Left ventricle myocardium superior (tissue), 1 donor: Measurements from ENCODE around the gene FAM13A. TPM values are rescaled to one million over a fixed set of nuclear protein-coding genes. Genes with fewer than 3 reads are reported as not detected.

Experiments
- ATAC-seq: fragments of 200-7000 bp; cut with Tn5 transposase; one replicate; pipeline ENCODE4 v1.9.1; 2020; ENCODE audit warnings: mild to moderate bottlenecking, moderate library complexity
- DNase-seq: peaks from one replicate; pipeline ENCODE4 v3.0.0-alpha.2; 2020
- intact Hi-C: fragments of 100-400 bp; cut with micrococcal nuclease; formaldehyde crosslinking; loops from one replicate; pipeline ENCODE4 v1.11.0; 2022
- total RNA-seq: library from RNA; stranded (reverse); fragmentation: NEBNext Ultra II Directional; extraction: Animal tissue kit (Norgen Biotek cat#: 25700); gene quantifications from one replicate; pipeline ENCODE4 v1.2.1, GENCODE V29; 2021
- donor health status: DM: no; HTN: yes; CAD: no; lungs with severe emphysema.

The FAM13A gene
- total RNA-seq, 1 donor from 2014 or later = 13.7 TPM

DNA sequence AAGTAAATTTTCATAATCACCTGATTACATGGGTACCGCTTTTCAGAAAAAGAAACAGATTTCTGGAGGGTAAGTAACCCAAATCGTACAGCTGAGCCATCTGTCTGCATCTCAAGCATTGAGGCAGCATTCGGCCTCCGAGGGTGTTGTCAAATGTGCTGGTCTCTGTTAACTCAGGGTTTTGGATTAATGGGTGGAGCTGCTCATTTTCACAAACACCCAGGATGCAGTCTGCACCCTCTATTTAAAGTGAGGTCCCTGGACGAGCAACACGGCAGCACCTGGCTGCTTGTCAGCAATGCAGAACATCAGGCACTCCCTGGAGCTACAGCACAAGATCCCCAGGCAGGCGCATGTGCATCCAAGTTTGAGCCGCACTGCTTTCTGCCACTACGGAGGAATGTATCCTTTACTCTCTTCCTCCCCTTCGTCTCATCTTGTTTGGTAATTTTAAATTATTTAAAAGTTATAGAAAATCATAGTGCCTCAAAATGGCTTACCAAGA is 334.7 kb downstream of the FAM13A start:
- DNase-seq (peak; percentile 69), ATAC-seq (peak; percentile 72)
- intact Hi-C loops = no loop called here

DNA sequence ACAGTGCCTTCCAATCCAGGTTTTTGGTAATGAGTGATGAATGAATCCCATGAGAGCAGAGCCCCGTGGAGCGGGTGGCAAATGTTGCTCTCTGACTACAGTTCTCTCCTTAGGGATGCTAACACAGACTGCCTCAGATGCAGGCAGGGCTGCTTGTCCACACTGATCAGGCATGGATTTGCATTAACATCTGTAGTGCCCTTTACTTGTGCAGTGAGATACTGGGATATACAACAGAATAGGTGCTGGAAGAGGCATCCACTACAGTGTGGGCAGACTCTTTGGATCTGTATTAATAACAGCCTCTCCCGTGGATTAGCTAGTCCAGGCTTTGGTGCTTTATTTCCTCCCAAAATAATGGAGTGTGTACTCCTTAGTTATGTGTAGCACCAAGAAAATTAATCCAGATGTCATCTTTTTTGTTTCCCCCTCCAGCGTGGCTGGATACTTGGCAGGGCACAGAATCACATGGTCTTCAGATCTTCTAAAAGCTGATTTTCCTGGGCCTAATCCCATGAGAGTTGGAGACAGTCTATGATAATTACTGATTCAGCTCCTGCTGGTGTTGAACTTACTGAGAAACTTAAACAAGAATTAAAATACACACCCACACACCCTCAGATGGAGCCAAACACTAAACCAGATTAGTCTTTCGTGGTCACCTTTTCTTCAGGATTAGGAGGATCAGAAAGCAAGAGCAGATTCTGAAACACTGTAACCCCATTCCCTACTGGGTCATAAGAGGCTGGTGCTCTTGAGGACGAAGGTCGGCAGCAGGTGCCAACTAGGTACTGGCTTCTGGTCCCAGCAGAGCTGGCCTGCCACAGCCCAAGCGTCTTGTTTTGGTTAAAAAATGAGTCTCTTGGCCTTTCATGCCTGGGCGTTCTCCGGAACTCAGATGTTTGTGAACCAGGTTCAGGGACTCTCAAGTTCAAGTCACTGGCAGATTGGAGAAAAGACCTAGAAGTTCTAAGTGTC is 336.2 kb downstream of the FAM13A start:
- ATAC-seq = peak; percentile 30
- DNase-seq = no peak
- intact Hi-C loops = no loop called here

DNA sequence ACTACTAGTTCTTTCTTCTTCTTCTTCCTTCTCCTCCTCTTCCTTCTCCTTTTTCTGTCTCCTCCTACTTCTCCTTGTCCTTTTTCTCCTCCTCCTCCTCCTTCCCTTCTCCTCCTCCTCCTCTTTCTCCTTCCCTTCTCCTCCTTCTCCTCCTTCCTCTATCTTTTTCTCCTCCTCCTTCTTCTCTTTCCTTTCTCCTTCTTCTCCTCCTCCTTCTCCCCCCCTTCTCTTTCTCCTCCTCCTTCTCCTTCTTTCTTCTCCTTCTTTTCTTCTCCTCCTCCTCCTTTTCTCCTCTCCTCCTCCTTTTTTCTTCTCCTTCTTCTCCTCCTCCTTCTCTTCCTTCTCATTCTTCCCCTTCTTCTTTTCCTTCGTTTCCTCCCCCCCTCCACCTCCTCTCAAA is 337.6 kb downstream of the FAM13A start:
- DNase-seq = no peak
- no peak for ATAC-seq
- intact Hi-C loops = no loop called here

DNA sequence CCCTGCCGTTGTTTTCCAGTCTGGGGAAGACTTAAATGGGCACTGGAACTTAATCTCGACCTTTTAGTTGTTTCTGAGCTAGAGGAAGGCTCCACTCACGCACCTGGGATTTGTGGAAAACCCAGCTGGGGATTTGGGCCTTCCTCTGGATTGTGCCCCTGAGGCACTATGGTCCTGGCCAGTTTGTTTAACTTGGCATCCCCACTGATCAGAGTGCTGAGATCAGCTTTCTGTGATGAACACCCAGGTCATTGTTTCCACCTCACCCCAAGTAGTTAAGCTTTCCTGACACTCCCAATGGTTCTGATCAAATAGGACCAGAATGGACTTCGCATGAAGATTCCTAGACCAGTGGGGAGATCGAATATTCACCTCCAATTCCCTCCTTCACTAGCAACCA is 338.9 kb downstream of the FAM13A start:
- ATAC-seq = no peak

GRCh38 chr4:88713782-88714181 is 343.2 kb downstream of the FAM13A start:
- intact Hi-C loops = no loop called here
- ATAC-seq (no peak), DNase-seq (no peak)

More for the DNA sequence above, 338.9 kb downstream of the FAM13A start:
- intact Hi-C loops = no loop called here
- DNase-seq = no peak

DNA sequence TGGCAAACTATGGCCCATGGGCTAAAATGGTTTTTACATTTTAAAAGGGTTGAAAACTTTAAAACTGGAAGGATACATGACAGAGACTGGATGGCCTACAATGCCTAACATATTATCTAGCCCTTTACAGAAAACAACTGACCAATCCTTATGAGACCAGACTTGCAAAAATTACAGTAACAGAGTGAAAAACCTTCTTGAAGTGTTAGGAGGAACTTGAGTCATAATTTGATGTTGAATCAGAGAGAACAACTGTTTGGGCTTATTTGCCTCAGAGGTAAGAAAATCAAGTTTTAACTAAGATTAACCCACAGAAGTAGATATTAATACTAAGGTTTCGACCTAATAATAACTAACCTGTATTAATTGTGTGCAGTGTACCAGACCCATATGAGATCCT is 347.0 kb downstream of the FAM13A start:
- no peak for ATAC-seq
- no peak for DNase-seq
- intact Hi-C loops = loop anchor here (5.0 kb wide), 1 partner anchor 312 kb away; no protein-coding TSS in a partner anchor

GRCh38 chr4:88706574-88706973 is 350.4 kb downstream of the FAM13A start:
- DNase-seq (no peak), ATAC-seq (peak; percentile 90)
- intact Hi-C loops = loop anchor here (5.0 kb wide), 1 partner anchor 316 kb away; no protein-coding TSS in a partner anchor

DNA sequence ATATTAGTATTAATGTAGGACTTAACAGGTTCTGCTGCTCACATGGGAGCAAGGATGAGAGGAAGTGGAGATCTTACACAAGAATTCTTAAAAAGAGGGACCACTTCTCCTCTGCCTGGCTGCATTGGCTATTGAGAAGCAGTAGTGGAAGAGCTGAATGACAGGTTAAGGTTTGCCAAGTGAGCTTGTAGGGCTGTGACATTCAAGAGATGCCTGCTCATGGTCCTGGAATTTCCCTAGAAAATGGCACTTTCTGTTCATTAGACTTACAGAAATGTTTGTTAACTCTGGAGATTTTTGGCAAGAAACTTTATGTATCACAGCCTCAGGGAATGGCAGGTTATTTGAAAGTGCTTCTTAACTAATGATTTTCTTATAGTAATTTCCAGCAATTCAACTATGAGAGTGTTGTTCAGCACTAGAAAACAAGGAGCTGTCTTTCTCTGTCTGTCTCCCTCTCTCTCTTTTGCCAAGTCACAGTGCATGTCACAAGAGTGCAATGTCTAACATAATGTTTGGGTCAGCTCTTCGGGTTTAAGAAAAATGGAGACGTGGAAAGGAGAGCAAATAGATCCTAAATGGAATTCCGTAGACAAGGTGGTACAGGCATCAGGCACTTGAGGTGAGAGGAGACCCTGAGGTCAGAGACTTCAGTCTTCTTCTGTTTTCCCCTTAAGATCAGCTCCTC is 351.0 kb downstream of the FAM13A start:
- intact Hi-C loops = loop anchor here (5.0 kb wide), 1 partner anchor 316 kb away; no protein-coding TSS in a partner anchor
- no peak for DNase-seq
- ATAC-seq = no peak

GRCh38 chr4:88705223-88705622 is 351.8 kb downstream of the FAM13A start:
- no peak for ATAC-seq
- intact Hi-C loops = loop anchor here (5.0 kb wide), 1 partner anchor 317 kb away; no protein-coding TSS in a partner anchor
- no peak for DNase-seq

DNA sequence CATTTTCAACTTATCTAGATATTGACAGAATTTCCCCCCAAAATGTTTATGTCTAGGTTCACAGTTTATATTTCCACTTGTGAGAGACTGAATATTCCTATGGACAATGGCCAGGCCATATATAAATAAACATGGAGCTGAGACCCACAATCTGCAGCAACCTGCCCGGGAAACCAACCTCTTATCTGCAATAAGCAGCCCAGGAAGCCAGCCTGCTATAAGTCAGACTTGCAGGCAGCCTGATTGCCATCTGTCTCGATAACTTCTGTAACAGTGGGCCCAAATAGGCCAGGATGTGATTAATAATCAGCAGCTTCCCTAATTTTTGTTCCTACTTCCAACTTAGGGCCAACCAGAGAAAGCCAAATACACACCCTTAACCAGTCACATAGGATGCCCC is 354.2 kb downstream of the FAM13A start:
- DNase-seq (no peak), ATAC-seq (no peak)
- intact Hi-C loops = no loop called here

DNA sequence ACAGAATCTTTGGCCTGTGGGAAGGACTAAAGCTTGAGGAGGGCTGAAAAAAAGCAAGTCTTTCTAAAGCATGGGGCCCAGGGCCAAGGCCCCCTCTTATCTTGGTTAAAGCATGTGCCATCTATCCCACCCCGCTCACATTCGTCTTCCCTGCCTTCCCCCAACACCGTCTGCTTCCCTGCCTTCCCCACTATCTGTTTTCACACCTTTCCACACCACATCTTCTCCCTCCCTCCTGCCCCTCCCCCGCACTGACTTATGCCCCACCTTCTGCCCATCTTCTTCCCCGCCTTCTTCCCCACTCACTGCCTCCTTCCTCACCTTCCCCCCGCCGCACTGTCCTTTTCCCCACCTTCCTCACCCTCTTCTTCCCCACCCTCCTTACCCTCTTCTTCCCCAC is 358.5 kb downstream of the FAM13A start:
- ATAC-seq = no peak
- intact Hi-C loops = no loop called here
- no peak for DNase-seq

DNA sequence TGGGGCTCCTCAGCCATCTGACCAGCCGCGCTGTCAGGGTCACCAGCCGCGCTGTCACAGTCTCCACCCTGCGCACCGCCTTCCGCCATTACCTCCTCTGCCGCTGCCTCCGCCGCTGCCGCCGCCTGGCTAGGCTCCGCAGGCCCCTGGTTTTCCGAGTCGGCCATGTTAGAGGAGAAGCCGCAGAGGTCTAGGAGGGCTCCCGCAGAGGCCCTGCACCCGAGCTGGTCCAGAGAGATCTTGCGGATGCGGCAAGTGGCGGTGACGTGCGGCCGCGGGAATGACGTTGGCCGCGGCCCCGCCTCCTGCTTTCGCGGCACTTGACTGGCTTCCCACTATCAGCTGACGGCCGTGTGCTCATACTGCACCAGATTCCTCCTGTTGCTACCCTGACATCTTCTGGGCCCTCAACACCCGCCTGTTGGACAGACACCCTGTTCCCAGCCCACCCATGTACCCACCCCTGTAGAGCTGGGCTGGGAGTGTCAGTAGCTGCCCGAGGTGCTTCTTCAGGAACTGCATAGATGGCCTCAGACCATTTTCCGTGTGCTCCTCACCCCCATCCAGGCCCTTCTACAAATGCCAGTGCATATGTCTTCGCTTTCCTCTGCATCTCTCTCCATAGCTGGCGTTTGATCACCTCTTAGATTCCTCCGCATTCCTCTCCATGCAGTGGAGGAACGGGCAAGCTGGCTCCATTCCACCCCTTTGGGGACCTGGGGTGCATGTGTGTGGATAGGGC is 359.2 kb downstream of the FAM13A start, which contains the start of gene NAP1L5:
Gene NAP1L5, minus strand, starts transcription at position 242 of the 742 bp plus-strand sequence. Its CDS starts 75 bp downstream, at position 167.
- peak; percentile 81 for DNase-seq
- ATAC-seq = peak; percentile 89
- intact Hi-C loops = no loop called here

DNA sequence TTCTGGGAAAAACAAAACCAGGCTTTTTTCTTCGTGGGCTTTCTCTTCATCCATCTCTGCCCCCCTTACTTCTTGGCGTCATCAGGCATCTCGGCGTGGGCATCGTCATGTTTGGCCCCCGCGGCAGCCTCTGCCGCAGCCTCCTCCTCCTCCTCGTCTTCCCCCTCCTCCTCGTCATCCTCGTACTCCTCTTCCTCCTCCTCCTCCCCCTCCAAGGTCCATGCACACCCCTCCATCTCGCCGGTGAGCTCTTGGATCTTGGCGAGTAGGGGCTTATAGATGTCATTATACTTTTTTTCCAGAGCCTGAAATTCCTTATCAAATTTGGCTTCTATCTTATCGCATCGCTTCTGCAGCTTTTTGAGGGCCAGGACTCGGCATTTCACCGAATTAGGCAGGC is 359.8 kb downstream of the FAM13A start:
- ATAC-seq (peak; percentile 46), DNase-seq (peak; percentile 42)
- intact Hi-C loops = no loop called here

DNA sequence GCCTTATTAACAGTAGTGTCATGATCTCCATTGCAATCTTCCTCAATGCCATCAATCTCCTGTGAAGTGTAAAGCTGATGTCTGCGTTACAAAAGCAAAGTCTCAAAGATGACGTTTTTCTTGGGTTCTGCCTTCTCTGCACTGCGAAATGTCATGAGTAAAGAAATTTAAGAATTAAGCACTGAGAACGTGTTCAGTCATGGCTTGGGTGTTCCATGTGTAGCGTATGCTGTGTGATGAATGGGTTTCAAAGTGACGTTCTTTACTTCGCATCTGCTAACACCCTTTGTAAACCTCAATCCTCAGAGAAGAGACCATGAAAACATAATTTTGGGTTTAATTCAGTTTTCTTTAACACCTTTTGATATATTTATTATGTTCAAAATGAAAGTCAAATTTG is 360.4 kb downstream of the FAM13A start:
- ATAC-seq (no peak), DNase-seq (no peak)
- intact Hi-C loops = no loop called here

DNA sequence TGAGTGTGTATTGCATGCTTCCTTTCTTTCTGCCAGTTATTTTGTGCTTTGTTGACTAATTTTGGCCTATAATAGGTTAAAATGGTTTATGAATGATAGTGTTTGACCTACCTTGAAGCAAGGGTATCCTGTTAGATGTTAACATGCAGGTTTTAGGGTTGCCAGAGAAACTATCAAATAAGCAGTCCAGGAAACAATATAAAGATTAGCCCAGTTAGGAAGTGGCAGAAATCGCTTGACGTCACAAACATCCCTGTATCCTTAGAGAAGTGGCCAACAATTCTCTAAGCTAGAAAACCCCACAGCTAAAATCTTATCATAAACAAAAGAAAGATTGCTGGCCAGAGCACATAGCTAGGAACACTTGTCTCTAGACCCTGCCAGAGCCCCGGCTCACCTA is 363.2 kb downstream of the FAM13A start:
- intact Hi-C loops = no loop called here
- DNase-seq = no peak
- ATAC-seq = no peak

- DNase-seq (no peak), ATAC-seq (peak; percentile 93)
- intact Hi-C loops = no loop called here
Measured at GRCh38 chr4:88690355-88690754, 366.6 kb downstream of the FAM13A start.

DNA sequence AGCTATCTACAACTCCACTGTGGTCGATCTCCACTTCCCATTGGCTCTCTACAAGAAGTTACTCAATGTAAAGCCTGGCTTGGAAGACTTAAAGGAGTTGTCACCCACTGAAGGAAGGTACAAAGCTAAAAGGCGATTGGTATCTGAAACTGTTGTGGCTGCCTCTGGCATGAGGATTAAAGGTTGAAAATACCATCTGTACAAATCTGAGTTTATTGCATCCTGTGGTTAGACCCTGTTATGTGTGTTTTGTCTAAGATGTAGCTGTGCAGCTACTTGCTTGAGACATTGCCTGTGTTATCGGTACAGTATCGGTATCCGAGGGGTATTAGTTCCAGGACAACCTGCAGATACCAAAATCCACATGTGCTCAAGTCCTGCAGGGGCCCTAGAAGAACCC is 375.8 kb downstream of the FAM13A start:
- no peak for ATAC-seq
- intact Hi-C loops = no loop called here
- DNase-seq = no peak
